ENCODE results near the gene FBXW9. TPM values are rescaled to one million over a fixed set of nuclear protein-coding genes. Genes with fewer than 3 reads are reported as not detected.
A peak's percentile ranks its signal among the peaks of the same experiment; 100 is the strongest.

FBXW9 gene
- total RNA-seq, 2 experiments from 2014 or later = 11.0 to 11.5 TPM

DNA sequence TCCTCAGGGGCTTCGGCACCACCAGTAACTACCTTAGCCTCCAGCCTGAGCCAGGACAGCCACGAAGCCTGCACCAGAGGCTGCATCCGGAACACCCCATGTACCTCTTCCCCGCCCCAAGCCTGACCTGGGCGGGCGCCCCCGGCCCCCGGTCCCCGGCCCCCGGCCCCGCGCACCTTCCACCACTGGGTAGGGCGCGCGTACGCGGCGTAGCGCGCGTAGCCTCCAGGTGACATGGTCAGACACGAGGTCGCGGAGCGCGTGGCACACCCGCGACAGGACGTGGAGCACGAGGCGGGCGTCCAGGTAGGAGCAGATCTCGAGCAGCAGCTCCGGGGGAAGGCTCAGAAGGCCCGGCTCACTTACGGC, 450 bp downstream of the FBXW9 start:
- ChIA-PET CTCF (ENCODE audit: unreplicated experiment) (no interaction called here), POLR2A (interaction anchor here (0.6 to 1.9 kb wide), 3 partner anchors 15 to 199 kb away, joined by 3 to 5 read pairs (median 4); partner anchors contain the start of genes DHPS and GET3)
- H3K9me3 ChIP-seq (ENCODE audit: low read length) = no peaks in the 10 kb centered on the region
- peak overlapping the region; percentile 88 for H3K4me2 ChIP-seq (ENCODE audit: low read length)
- no TSS peak for BruUV-seq (replicated peaks)
- peaks cover 13% of the 10 kb centered on the region for H3K4me1 ChIP-seq (ENCODE audit: insufficient read depth, low read length, poor library complexity, severe bottlenecking)
- peak; percentile 18 for DNase-seq (ENCODE audit: low spot score)
- H3K36me3 ChIP-seq (ENCODE audit: insufficient read depth, low read length) = peaks cover 37% of the 10 kb centered on the region
- TF ChIP-seq CTCF (conservative IDR thresholded peaks at IDR 0.05; ENCODE audit: low read length) (no peak), EZH2phosphoT487 (IDR thresholded peaks at IDR 0.05; ENCODE audit: borderline replicate concordance, low read depth, low read length) (no peak)
- intact Hi-C loops (cut with micrococcal nuclease; ENCODE audit: unreplicated experiment) = no loop called here
- H2AFZ ChIP-seq (ENCODE audit: low read length) = peak overlapping the region; percentile 68
- H3K4me3 ChIP-seq (ENCODE audit: low read depth, low read length, poor library complexity, severe bottlenecking) = peak overlapping the region; percentile 87
- H3K27ac ChIP-seq (ENCODE audit: low read depth, low read length, poor library complexity, severe bottlenecking) = no peak overlapping the region
- no peaks in the 10 kb centered on the region for H3K9me2 ChIP-seq (ENCODE audit: insufficient read depth, low read length)
- no peaks in the 10 kb centered on the region for H4K20me1 ChIP-seq (ENCODE audit: insufficient read depth, low read length)
- H3K79me2 ChIP-seq (ENCODE audit: insufficient read depth, low read depth, low read length) = no peaks in the 10 kb centered on the region

GRCh38 chr19:12695514-12695913, 917 bp downstream of the FBXW9 start:
- ChIA-PET POLR2A (interaction anchor here (0.6 kb wide), 1 partner anchor 199 kb away, joined by 3 read pairs; no protein-coding TSS in a partner anchor), CTCF (ENCODE audit: unreplicated experiment) (no interaction called here)
- peak overlapping the region; percentile 87 for H3K4me3 ChIP-seq (ENCODE audit: low read depth, low read length, poor library complexity, severe bottlenecking)
- peaks cover 32% of the 10 kb centered on the region for H3K36me3 ChIP-seq (ENCODE audit: insufficient read depth, low read length)
- H3K79me2 ChIP-seq (ENCODE audit: insufficient read depth, low read depth, low read length) = no peaks in the 10 kb centered on the region
- H3K4me1 ChIP-seq (ENCODE audit: insufficient read depth, low read length, poor library complexity, severe bottlenecking) = peaks cover 13% of the 10 kb centered on the region
- H3K9me2 ChIP-seq (ENCODE audit: insufficient read depth, low read length) = no peaks in the 10 kb centered on the region
- no TSS peak for BruUV-seq (replicated peaks)
- no peak for TF ChIP-seq CTCF (conservative IDR thresholded peaks at IDR 0.05; ENCODE audit: low read length)
- no peak for TF ChIP-seq EZH2phosphoT487 (IDR thresholded peaks at IDR 0.05; ENCODE audit: borderline replicate concordance, low read depth, low read length)
- no peak overlapping the region for H2AFZ ChIP-seq (ENCODE audit: low read length)
- H3K27ac ChIP-seq (ENCODE audit: low read depth, low read length, poor library complexity, severe bottlenecking) = no peak overlapping the region
- no peak for DNase-seq (ENCODE audit: low spot score)
- peak overlapping the region; percentile 88 for H3K4me2 ChIP-seq (ENCODE audit: low read length)
- H4K20me1 ChIP-seq (ENCODE audit: insufficient read depth, low read length) = no peaks in the 10 kb centered on the region
- intact Hi-C loops (cut with micrococcal nuclease; ENCODE audit: unreplicated experiment) = no loop called here
- H3K9me3 ChIP-seq (ENCODE audit: low read length) = no peaks in the 10 kb centered on the region

DNA sequence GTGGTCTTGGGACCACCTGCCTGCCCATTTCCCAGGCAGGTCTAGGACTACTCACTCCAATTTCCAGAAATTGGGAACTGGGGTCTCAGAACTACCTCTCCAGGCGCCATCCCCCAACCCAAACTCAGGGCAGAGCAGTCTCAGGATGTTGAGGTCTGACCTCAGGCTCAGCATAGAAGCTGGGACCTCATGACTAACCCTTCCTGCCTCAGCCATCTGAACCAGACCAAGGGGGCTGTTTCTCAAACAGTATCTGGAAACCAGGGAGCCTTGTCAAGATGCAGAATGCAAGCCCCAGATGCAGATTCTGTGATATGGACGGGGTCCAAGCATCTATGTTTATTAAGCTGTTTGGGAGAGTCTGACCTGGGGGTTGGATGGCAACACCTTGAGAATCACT, 1.3 kb downstream of the FBXW9 start:
- no peak for TF ChIP-seq CTCF (conservative IDR thresholded peaks at IDR 0.05; ENCODE audit: low read length)
- no peak for TF ChIP-seq EZH2phosphoT487 (IDR thresholded peaks at IDR 0.05; ENCODE audit: borderline replicate concordance, low read depth, low read length)
- H2AFZ ChIP-seq (ENCODE audit: low read length) = no peak overlapping the region
- no peaks in the 10 kb centered on the region for H3K9me3 ChIP-seq (ENCODE audit: low read length)
- no TSS peak for BruUV-seq (replicated peaks)
- CTCF ChIA-PET (ENCODE audit: unreplicated experiment) = no interaction called here
- H3K27ac ChIP-seq (ENCODE audit: low read depth, low read length, poor library complexity, severe bottlenecking) = no peak overlapping the region
- intact Hi-C loops (cut with micrococcal nuclease; ENCODE audit: unreplicated experiment) = no loop called here
- H3K4me3 ChIP-seq (ENCODE audit: low read depth, low read length, poor library complexity, severe bottlenecking) = no peak overlapping the region
- H3K4me2 ChIP-seq (ENCODE audit: low read length) = peak overlapping the region; percentile 88
- peaks cover 13% of the 10 kb centered on the region for H3K4me1 ChIP-seq (ENCODE audit: insufficient read depth, low read length, poor library complexity, severe bottlenecking)
- no peak for DNase-seq (ENCODE audit: low spot score)
- H3K36me3 ChIP-seq (ENCODE audit: insufficient read depth, low read length) = peaks cover 29% of the 10 kb centered on the region
- H4K20me1 ChIP-seq (ENCODE audit: insufficient read depth, low read length) = no peaks in the 10 kb centered on the region
- no peaks in the 10 kb centered on the region for H3K9me2 ChIP-seq (ENCODE audit: insufficient read depth, low read length)
- POLR2A ChIA-PET = no interaction called here
- H3K79me2 ChIP-seq (ENCODE audit: insufficient read depth, low read depth, low read length) = no peaks in the 10 kb centered on the region

Measured in OCI-LY7 (cell line).